AG10803 (cell line): ENCODE data around the gene CD300H.
"Not testable (repeated sequence)": the region's sequence is repeated elsewhere in the genome, so short reads cannot be mapped to it uniquely, and the experiment has no call there.

Experiments
- DNase-seq: peaks from one replicate; pipeline ENCODE4 v3.0.0; 2010; ENCODE audit warnings: low read depth
- H3K4me3 ChIP-seq: 2 replicates; pipeline ENCODE4 v1.5.1; 2011; ENCODE audit warnings: mild to moderate bottlenecking, low read length, control low read depth
- TF ChIP-seq, protein P1 (sequence below): conservative IDR thresholded peaks from 2 replicates; pipeline ENCODE4 v1.5.1; 2011; ENCODE audit warnings: mild to moderate bottlenecking, low read length, control low read depth, inconsistent platforms

The CD300H gene

DNA sequence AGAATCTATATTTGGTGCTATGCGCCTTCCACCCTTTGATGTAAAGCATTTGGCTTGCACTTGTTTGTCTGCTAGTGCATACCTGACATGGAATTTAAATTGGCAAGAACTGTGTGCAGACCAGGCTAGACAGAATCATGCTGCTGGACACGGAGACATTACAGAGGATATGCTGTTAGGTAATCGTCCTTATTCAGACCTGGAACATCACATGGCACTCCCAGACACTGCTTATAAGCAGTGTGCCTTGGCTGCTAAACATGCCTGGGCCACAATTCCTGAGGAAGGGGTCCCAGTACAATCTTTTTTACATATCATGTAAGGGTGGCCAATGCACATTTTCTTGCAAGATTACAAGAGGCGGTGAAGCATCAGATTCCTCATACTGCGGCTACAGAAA lies 18.4 kb upstream of the CD300H start:
- no peak for DNase-seq
- H3K4me3 ChIP-seq: no peak overlapping the region
- TF ChIP-seq, protein P1, sequence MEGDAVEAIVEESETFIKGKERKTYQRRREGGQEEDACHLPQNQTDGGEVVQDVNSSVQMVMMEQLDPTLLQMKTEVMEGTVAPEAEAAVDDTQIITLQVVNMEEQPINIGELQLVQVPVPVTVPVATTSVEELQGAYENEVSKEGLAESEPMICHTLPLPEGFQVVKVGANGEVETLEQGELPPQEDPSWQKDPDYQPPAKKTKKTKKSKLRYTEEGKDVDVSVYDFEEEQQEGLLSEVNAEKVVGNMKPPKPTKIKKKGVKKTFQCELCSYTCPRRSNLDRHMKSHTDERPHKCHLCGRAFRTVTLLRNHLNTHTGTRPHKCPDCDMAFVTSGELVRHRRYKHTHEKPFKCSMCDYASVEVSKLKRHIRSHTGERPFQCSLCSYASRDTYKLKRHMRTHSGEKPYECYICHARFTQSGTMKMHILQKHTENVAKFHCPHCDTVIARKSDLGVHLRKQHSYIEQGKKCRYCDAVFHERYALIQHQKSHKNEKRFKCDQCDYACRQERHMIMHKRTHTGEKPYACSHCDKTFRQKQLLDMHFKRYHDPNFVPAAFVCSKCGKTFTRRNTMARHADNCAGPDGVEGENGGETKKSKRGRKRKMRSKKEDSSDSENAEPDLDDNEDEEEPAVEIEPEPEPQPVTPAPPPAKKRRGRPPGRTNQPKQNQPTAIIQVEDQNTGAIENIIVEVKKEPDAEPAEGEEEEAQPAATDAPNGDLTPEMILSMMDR: no peak

DNA sequence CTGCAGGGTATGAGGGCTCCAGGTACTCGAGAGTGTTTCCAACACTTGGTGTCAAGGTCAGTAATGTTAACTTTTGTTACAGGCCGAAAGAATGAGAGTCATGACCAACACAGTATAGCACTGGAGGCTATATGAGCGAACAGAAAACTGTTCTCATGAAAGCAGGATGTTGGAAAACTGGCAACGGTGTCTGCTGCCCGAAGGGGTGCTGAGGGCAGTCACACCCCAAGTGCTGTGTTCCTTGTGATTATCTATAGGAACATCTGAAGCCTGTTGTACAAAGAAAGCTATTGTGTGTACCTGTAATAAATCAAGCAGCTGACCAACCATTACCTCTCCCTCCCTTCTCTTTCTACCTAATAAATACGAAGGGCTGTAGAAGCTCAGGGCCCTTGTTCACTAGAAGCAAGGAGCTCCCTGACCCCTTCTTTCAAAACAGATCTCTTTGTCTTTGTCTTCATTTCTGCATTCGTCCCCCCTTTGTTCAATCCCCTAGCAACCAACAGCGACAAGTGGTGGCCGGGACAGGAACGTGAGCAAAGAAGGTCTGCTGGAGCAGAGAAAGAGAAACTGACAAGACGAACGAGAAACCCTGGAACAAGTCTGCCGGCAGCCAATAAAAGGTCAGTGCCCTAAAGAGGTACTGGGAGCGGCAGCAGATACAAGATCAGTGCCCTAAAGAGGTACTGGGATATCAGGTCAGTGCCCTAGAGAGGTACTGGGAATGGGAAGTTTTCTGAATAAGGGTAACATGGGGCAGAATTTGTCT lies 17.2 kb upstream of the CD300H start:
- no peak overlapping the region for H3K4me3 ChIP-seq
- no peak for DNase-seq
- TF ChIP-seq, protein P1: no peak

DNA sequence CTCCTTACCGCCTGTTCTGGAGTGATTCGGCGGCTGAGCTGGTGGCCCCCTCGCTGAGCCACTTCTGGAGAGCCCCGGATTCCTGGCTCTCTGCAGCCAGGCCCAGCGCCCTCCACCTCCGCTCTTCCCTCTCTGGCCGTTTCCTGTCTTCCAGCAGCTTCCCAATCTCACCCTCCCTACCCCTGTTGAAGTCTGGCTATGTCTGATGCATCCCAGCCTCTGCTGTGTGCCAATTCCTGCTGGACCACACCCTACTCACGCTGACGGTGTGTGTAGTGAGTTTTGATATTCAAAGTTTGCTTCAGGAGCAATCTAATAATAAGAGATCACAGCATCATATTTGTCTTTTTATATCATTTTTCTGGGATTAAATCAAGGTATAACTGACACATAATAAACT lies 15.3 kb upstream of the CD300H start:
- H3K4me3 ChIP-seq: no peak overlapping the region
- no peak for DNase-seq
- TF ChIP-seq, protein P1: no peak

DNA sequence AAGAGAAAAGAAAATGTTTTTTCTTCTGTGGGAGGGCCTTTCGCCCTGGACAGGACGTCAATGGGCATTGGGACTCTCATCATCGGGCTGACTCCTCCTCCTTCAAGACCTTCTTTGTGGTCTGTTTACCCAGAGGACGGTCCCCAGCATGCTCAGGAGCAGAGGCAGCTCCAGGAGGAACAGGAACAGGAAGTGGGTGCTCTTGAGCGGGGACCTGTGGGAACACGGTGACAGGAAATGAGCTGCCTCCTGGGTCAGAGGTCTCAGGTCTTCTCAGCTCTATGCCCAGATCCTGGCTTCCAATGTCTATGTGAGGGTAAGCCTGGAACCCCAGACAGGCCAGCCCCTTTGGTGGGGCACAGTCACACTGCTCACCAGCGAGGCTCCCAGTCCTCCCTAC lies 12.6 kb upstream of the CD300H start:
- DNase-seq: no peak
- H3K4me3 ChIP-seq: no peak overlapping the region
- TF ChIP-seq, protein P1: no peak

DNA sequence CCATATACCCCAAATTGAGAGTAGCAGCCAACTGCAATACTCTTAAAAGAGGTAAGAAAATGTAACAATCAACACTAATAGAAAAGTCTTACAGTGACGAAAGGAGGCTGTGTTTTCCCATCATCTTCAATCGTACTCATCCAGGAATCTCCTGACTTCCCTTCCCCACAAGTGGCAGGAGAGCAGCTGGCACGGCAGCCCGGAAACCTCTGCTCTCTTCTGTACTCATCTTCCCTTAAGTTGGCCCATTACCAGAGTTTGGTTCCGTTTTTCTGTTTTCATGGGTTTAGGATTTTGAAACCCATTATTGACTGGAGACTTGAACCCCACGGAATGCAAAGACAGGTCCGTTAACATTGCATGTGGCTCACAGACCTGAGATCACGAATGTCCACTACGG lies 11.7 kb upstream of the CD300H start:
- H3K4me3 ChIP-seq: no peak overlapping the region
- TF ChIP-seq, protein P1: no peak
- DNase-seq: no peak

DNA sequence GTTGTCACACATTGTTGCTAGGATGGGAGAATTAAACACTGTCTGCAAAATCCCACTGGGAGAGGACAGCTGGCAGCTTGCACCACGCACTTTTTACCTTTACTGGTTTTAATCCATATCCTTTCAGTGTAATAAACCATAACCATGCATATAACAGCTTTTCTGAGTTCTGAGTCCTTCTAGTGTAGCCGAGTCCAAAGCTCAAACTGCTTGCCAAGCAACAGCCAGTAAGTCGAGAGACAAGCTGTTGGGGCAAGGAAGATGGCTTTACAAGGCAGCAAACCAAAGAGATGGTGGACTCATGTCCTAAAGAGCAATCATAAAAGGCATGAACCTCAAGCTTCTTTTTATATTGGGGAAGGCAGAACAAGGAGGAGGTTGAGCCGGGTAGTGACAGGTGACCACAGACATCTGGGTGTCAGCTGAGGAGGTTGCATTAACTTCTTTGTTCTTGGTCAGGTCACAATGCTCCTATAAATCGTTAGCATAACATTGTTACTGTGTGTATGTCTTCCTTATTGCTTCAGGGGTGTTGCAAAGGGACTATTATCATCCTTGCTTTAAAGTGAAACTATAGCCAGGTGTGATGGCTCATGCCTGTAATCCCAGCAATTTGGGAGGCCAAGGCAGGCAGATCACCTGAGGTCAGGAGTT lies 7.3 kb upstream of the CD300H start:
- TF ChIP-seq, protein P1: no peak
- no peak overlapping the region for H3K4me3 ChIP-seq
- no peak for DNase-seq

DNA sequence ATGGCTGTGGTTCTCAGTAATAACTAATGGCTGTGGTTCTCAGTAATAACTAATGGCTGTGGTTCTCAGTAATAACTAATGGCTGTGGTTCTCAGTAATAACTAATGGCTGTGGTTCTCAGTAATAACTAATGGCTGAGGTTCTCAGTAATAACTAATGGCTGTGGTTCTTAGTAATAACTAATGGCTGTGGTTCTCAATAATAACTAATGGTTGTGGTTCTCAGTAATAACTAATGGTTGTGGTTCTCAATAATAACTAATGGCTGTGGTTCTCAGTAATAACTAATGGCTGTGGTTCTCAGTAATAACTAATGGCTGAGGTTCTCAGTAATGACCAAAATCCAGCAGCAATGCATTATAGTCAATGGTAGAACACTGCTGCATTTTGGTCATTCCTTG lies 6.3 kb upstream of the CD300H start:
- H3K4me3 ChIP-seq, DNase-seq: not testable (repeated sequence)
